Activated T-cell treated with anti-CD3 and anti-CD28 coated beads, Interleukin-2, amount 50 U/mL, for 24 hours (primary cell): ENCODE measurements around the gene LSM4.
A peak's percentile ranks its signal among the peaks of the same experiment; 100 is the strongest.
"Not testable (repeated sequence)": the region's sequence is repeated elsewhere in the genome, so short reads cannot be mapped to it uniquely, and the experiment has no call there.

Experiments
- DNase-seq: peaks from one replicate; pipeline ENCODE4 v3.0.0-alpha.2; 2020
- H3K27ac Mint-ChIP-seq: 2 replicates; pipeline ENCODE4 v1.8.0; 2020; ENCODE audit warnings: mild to moderate bottlenecking, mixed read lengths
- H3K27me3 Mint-ChIP-seq: 2 replicates; pipeline ENCODE4 v1.8.0; 2020; ENCODE audit warnings: mixed read lengths
- H3K36me3 Mint-ChIP-seq: 2 replicates; pipeline ENCODE4 v1.8.0; 2020; ENCODE audit warnings: low read depth, mixed read lengths
- H3K4me1 Mint-ChIP-seq: 2 replicates; pipeline ENCODE4 v1.8.0; 2020; ENCODE audit warnings: low read depth, mixed read lengths
- H3K4me3 Mint-ChIP-seq: 2 replicates; pipeline ENCODE4 v1.8.0; 2020; ENCODE audit warnings: mild to moderate bottlenecking, moderate library complexity, mixed read lengths
- H3K9me3 Mint-ChIP-seq: 2 replicates; pipeline ENCODE4 v1.8.0; 2020; ENCODE audit warnings: mixed read lengths

LSM4 gene

GRCh38 chr19:18330868-18331267 is 8.0 kb upstream of the LSM4 start:
- DNase-seq = no peak
- Mint-ChIP-seq H3K4me3 (no peak overlapping the region), H3K27me3 (no peaks in the 10 kb centered on the region), H3K27ac (no peak overlapping the region), H3K36me3 (no peaks in the 10 kb centered on the region), H3K4me1 (peaks cover 12% of the 10 kb centered on the region), H3K9me3 (no peaks in the 10 kb centered on the region)

- H3K36me3 Mint-ChIP-seq = no peaks in the 10 kb centered on the region
- H3K27ac Mint-ChIP-seq = no peak overlapping the region
- no peak for DNase-seq
- H3K4me1 Mint-ChIP-seq = peaks cover 15% of the 10 kb centered on the region
- peak overlapping the region; percentile 71 for H3K4me3 Mint-ChIP-seq
- H3K27me3 Mint-ChIP-seq = no peaks in the 10 kb centered on the region
- no peaks in the 10 kb centered on the region for H3K9me3 Mint-ChIP-seq
Observed at GRCh38 chr19:18329035-18329376, 6.1 kb upstream of the LSM4 start.

DNA sequence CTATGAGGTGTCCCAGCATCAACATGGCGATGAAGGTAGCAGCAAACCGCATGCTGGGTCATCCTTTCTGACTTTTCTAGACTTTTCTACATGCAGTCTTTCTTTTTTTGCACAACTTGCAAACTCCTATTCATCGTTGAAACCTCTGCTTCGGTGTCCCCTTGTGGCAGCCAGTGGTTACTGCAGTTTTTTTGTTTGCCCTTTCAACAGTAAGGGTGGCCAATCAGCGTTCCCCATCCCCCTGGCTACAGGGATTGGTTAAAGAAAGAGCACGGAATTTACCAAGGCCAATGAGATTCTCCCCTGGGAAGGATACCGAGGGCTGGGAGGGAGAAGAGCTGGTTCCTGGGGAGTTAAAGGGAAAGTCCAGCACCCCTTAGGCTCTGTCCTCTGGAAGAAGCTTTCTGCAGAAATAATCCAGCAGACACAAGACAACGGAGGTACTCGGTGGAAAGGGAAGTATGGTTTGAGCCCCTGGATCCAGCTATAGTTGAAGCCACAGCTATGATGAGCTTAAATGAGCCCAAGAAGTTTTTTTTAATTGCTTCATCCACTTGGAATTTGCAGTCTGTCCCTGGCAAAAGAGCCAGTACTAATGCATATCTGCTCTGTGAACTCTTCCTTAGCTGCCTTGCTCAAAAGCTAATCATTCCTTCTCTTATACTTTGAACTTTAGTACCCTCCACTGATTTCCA is 5.6 kb upstream of the LSM4 start:
- Mint-ChIP-seq H3K27ac (peak overlapping the region; percentile 79), H3K27me3 (no peaks in the 10 kb centered on the region), H3K4me3 (peak overlapping the region; percentile 71), H3K36me3 (no peaks in the 10 kb centered on the region), H3K9me3 (no peaks in the 10 kb centered on the region), H3K4me1 (peaks cover 20% of the 10 kb centered on the region)
- DNase-seq = peak; percentile 80

DNA sequence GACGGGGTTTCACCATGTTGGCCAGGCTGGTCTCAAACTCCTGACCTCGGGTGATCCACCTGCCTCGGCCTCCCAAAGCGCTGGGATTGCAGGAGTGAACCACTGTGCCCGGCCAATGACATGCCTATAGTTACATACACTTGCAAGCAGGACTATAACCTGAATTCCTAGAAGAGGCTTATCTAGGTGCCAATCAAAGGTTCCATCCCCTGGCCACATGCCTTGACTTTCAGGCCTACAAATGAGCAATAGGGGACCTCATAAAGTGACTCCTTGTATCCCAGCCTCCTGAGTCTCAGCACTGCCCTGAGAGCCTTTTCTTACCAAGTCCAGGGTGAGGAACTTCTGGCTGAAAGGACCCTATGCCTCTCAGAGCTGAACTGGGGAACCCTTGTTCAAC is 3.9 kb upstream of the LSM4 start:
- no peak for DNase-seq
- H3K27ac Mint-ChIP-seq = no peak overlapping the region
- H3K9me3 Mint-ChIP-seq = no peaks in the 10 kb centered on the region
- H3K4me1 Mint-ChIP-seq = peaks cover 27% of the 10 kb centered on the region
- H3K4me3 Mint-ChIP-seq = no peak overlapping the region
- H3K36me3 Mint-ChIP-seq = peaks cover 11% of the 10 kb centered on the region
- no peaks in the 10 kb centered on the region for H3K27me3 Mint-ChIP-seq

GRCh38 chr19:18324373-18324731 is 1.5 kb upstream of the LSM4 start:
- H3K4me1 Mint-ChIP-seq = peaks cover 48% of the 10 kb centered on the region
- H3K36me3 Mint-ChIP-seq = peaks cover 35% of the 10 kb centered on the region
- DNase-seq, H3K4me3 Mint-ChIP-seq, H3K27me3 Mint-ChIP-seq, H3K9me3 Mint-ChIP-seq: not testable (repeated sequence)
- H3K27ac Mint-ChIP-seq = peak overlapping the region; percentile 97

GRCh38 chr19:18322318-18322758 is 538 bp downstream of the LSM4 start:
- Mint-ChIP-seq H3K27me3 (no peaks in the 10 kb centered on the region), H3K36me3 (peaks cover 52% of the 10 kb centered on the region), H3K27ac (peak overlapping the region; percentile 97), H3K4me3 (peak overlapping the region; percentile 89), H3K9me3 (no peaks in the 10 kb centered on the region), H3K4me1 (peaks cover 55% of the 10 kb centered on the region)
- DNase-seq = peak; percentile 65

DNA sequence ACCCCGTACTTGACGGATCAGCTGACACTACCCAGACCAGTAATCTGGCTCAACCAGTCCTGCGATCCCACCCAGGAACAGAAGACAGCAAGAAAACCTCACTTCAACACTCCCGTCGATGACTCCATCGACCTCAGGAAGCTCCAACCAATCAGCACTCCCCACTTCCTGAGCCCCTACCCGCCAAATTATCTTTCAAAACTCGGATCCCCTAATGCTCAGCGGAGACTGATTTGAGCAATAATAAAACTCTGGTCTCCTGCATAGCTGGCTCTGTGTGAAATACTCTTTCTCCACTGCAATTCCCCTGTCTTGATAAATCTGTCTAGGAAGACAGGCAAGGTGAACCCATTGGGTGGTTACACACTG is 1.2 kb downstream of the LSM4 start:
- DNase-seq = no peak
- Mint-ChIP-seq H3K4me1 (peaks cover 55% of the 10 kb centered on the region), H3K9me3 (no peaks in the 10 kb centered on the region), H3K27ac (peak overlapping the region; percentile 97), H3K4me3 (peak overlapping the region; percentile 89), H3K27me3 (no peaks in the 10 kb centered on the region), H3K36me3 (peaks cover 52% of the 10 kb centered on the region)

DNA sequence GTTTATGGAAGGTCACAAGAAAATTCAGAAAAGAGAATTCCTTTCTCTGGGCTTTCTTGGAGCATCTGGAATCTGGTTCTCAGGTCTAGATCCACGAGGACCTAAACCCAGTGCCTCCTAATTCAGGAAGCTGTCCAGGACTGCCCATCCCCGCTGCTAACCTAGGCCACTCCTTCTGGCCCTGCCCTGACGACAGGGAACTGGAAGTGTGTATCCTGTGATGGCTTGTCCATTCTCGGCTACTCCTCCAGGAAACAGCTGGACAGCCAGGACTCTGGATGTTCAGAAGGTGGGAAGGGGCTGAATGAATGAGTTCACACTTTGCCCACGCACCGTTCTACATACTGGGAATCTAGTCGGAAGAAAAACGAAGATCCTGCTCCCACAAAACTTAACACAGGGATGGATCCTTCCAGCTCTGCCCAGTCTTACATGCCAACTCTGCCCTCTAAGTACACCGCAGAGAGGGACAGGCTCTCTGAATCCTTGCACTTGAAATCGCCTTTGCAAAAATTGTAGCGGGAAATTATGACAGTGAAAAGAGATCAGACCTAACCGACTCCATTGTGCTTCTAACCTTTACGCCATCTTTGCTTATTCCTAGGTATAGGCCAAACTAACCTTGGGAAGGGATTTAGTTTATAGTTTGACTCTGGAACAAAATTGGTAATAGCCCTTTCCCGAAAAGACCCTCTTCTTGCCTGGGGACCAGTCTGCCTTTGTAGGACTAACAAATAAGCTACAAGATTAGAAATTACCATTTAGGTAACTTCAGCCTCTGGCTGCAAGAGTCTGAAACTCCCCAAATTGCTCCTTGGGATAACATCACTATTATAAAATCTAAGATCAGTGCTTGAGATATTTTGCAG is 1.8 kb downstream of the LSM4 start:
- no peaks in the 10 kb centered on the region for H3K9me3 Mint-ChIP-seq
- peaks cover 57% of the 10 kb centered on the region for H3K4me1 Mint-ChIP-seq
- peak overlapping the region; percentile 97 for H3K27ac Mint-ChIP-seq
- no peaks in the 10 kb centered on the region for H3K27me3 Mint-ChIP-seq
- peak overlapping the region; percentile 89 for H3K4me3 Mint-ChIP-seq
- peaks cover 57% of the 10 kb centered on the region for H3K36me3 Mint-ChIP-seq
- DNase-seq = no peak

GRCh38 chr19:18319591-18320135 is 3.2 kb downstream of the LSM4 start:
- H3K27ac Mint-ChIP-seq = peak overlapping the region; percentile 97
- H3K4me1 Mint-ChIP-seq = peaks cover 62% of the 10 kb centered on the region
- H3K4me3 Mint-ChIP-seq = peak overlapping the region; percentile 71
- DNase-seq = no peak
- H3K9me3 Mint-ChIP-seq = no peaks in the 10 kb centered on the region
- peaks cover 72% of the 10 kb centered on the region for H3K36me3 Mint-ChIP-seq
- no peaks in the 10 kb centered on the region for H3K27me3 Mint-ChIP-seq

DNA sequence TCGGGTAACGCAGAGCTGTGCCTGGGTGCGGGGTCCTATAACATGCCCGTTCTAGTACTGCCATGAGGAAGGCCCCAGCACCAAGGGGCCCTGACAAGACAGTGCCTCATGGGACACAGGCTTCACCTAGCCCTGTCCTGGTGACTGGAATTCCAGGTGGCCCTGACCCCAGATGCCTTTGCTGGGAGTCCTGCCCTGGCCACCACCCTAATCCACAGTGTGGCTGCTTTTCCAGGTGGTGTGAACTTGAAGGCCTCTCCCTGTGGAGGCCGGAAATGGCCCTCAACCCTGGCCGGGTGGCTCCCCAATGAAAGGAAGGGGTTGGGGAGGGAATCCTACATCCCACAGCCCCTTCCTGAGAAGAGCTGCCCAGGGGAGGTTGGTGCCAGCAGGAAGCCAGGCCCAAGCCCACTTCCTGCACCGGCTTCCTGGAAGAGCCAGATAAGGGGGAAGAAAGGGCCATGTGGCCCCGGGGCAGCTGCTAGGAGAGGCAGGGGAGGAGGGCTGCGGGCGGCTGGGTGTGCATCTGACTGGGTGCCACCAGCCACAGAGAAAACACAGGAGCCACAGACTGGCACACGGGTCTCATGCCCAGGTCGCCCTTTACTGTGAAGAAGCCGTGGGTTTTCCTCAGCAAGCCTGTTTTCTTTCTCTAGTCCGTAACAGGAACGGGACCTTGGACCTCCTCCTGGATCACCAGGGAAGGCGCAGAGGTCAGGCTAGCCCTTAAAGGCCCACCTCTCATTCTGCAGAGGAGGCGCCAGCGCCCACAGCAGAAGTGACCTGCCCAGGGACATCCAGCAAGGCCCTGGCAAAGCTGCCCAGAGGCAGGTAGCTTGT is 4.7 kb downstream of the LSM4 start:
- Mint-ChIP-seq H3K4me3 (peak overlapping the region; percentile 71), H3K27ac (peak overlapping the region; percentile 97), H3K4me1 (peaks cover 54% of the 10 kb centered on the region), H3K9me3 (no peaks in the 10 kb centered on the region), H3K36me3 (peaks cover 86% of the 10 kb centered on the region), H3K27me3 (no peaks in the 10 kb centered on the region)
- DNase-seq = peak; percentile 69

- no peak for DNase-seq
- Mint-ChIP-seq H3K4me1 (peaks cover 27% of the 10 kb centered on the region), H3K9me3 (no peaks in the 10 kb centered on the region), H3K27ac (peak overlapping the region; percentile 69), H3K27me3 (no peaks in the 10 kb centered on the region), H3K36me3 (peaks cover 90% of the 10 kb centered on the region), H3K4me3 (no peak overlapping the region)
Observed at GRCh38 chr19:18313398-18313797, 9.5 kb downstream of the LSM4 start.

GRCh38 chr19:18312092-18312534 is 10.8 kb downstream of the LSM4 start:
- Mint-ChIP-seq H3K27ac (no peak overlapping the region), H3K36me3 (peaks cover 93% of the 10 kb centered on the region), H3K4me1 (peaks cover 23% of the 10 kb centered on the region), H3K4me3 (no peak overlapping the region), H3K27me3 (no peaks in the 10 kb centered on the region), H3K9me3 (no peaks in the 10 kb centered on the region)
- DNase-seq = no peak

DNA sequence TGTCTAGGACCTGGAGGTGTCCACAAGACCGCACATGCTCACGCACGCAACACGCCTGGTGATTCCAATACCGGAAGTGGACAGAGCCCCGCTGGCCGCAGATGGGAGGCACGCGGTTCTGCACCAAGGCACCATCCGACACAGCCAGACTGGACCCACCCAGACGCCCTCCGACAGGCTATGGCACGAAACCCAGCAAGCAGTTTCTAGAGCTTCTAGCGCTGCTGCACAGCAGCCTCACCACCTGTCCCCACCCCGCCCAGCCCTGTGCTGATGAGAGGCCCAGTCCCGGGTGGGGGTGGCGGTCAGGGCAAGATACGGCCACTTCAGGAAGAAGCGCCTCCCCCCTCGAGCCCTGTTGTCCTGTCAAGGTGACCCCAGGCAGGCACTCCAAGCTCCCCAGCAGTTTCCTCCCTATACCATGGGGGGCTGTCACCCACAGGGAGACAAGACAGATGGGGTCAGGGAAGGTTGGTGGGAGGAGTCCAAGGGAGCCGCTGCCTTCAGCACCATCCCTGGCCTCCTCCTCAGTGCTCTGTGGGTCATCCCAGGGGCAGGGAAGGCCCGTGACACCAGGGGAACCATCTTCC is 11.3 kb downstream of the LSM4 start:
- Mint-ChIP-seq H3K4me1 (peaks cover 28% of the 10 kb centered on the region), H3K27ac (peak overlapping the region; percentile 29), H3K9me3 (no peaks in the 10 kb centered on the region), H3K27me3 (no peaks in the 10 kb centered on the region), H3K36me3 (peaks cover 96% of the 10 kb centered on the region), H3K4me3 (no peak overlapping the region)
- DNase-seq = no peak

- peaks cover 31% of the 10 kb centered on the region for H3K4me1 Mint-ChIP-seq
- H3K27ac Mint-ChIP-seq = peak overlapping the region; percentile 71
- H3K27me3 Mint-ChIP-seq = no peaks in the 10 kb centered on the region
- no peaks in the 10 kb centered on the region for H3K9me3 Mint-ChIP-seq
- DNase-seq = no peak
- H3K4me3 Mint-ChIP-seq = no peak overlapping the region
- H3K36me3 Mint-ChIP-seq = peaks cover 98% of the 10 kb centered on the region
Observed at GRCh38 chr19:18310966-18311365, 11.9 kb downstream of the LSM4 start.
